ENCODE results near the gene COP1. TPM values are rescaled to one million over a fixed set of nuclear protein-coding genes. Genes with fewer than 3 reads are reported as not detected.

The COP1 gene
- polyA plus RNA-seq, 1 donor (not counting 4 experiments of a cell fraction or from before 2014, with no cell fraction given) = 38.9 TPM

GRCh38 chr1:176222196-176222595 is 15.1 kb upstream of the COP1 start:
- dilution Hi-C loops (cut with MboI; ENCODE audit: extremely low pct_ligation_motif_present, low sequenced_read_pairs) = no loop called here
- Histone ChIP-seq H3K4me3 (ENCODE audit: control insufficient read depth in 2 of 3, extremely low read depth in 1 of 3, insufficient read depth in 2 of 3, low read depth in 1 of 3, low read length in 3 of 3) (no peak overlapping the region), H3K4me1 (ENCODE audit: control insufficient read depth, extremely low read depth, insufficient read depth, low read length) (no peaks in the 10 kb centered on the region), H3K27me3 (ENCODE audit: control insufficient read depth, extremely low read depth, insufficient read depth, low read length) (no peaks in the 10 kb centered on the region), H2AFZ (ENCODE audit: control insufficient read depth, low read length) (no peak overlapping the region), H3K9me3 (ENCODE audit: control insufficient read depth, low read depth, low read length) (no peaks in the 10 kb centered on the region), H3K36me3 (ENCODE audit: control insufficient read depth in 2 of 2, extremely low read depth in 1 of 2, insufficient read depth in 2 of 2, low read length in 2 of 2) (no peaks in the 10 kb centered on the region), H4K20me1 (ENCODE audit: control insufficient read depth, extremely low read depth, insufficient read depth, low read length) (no peaks in the 10 kb centered on the region), H3K9me1 (ENCODE audit: control insufficient read depth, extremely low read depth, insufficient read depth, low read length) (no peaks in the 10 kb centered on the region), H3K4me2 (ENCODE audit: control insufficient read depth, extremely low read depth, insufficient read depth, low read depth, low read length) (no peak overlapping the region), H3K9ac (ENCODE audit: control insufficient read depth, extremely low read depth, insufficient read depth, low read length) (no peak overlapping the region), H3K27ac (ENCODE audit: control insufficient read depth, insufficient read depth, low read length) (no peak overlapping the region), H3K79me2 (ENCODE audit: control insufficient read depth, insufficient read depth, low read length) (no peaks in the 10 kb centered on the region)
- no peak for DNase-seq (ENCODE audit: low read depth, low spot score)
- FAIRE-seq = no peak
- TF ChIP-seq EZH2 (IDR thresholded peaks at IDR 0.05; ENCODE audit: low read length) = no peak
- TF ChIP-seq CTCF (optimal IDR thresholded peaks at IDR 0.05 in 1 of 3, IDR thresholded peaks at IDR 0.05 in 1 of 3, conservative IDR thresholded peaks at IDR 0.05 in 1 of 3; ENCODE audit: extremely low read depth in 1 of 3, insufficient read depth in 2 of 3, low read length in 3 of 3) = no peak

GRCh38 chr1:176220100-176220689 is 13.1 kb upstream of the COP1 start:
- DNase-seq (ENCODE audit: low read depth, low spot score) (no peak), FAIRE-seq (no peak)
- Histone ChIP-seq H3K9ac (ENCODE audit: control insufficient read depth, extremely low read depth, insufficient read depth, low read length) (no peak overlapping the region), H3K79me2 (ENCODE audit: control insufficient read depth, insufficient read depth, low read length) (no peaks in the 10 kb centered on the region), H3K4me3 (ENCODE audit: control insufficient read depth in 2 of 3, extremely low read depth in 1 of 3, insufficient read depth in 2 of 3, low read depth in 1 of 3, low read length in 3 of 3) (no peak overlapping the region), H3K36me3 (ENCODE audit: control insufficient read depth in 2 of 2, extremely low read depth in 1 of 2, insufficient read depth in 2 of 2, low read length in 2 of 2) (no peaks in the 10 kb centered on the region), H2AFZ (ENCODE audit: control insufficient read depth, low read length) (no peak overlapping the region), H3K9me1 (ENCODE audit: control insufficient read depth, extremely low read depth, insufficient read depth, low read length) (no peaks in the 10 kb centered on the region), H3K9me3 (ENCODE audit: control insufficient read depth, low read depth, low read length) (no peaks in the 10 kb centered on the region), H3K27me3 (ENCODE audit: control insufficient read depth, extremely low read depth, insufficient read depth, low read length) (no peaks in the 10 kb centered on the region), H4K20me1 (ENCODE audit: control insufficient read depth, extremely low read depth, insufficient read depth, low read length) (no peaks in the 10 kb centered on the region), H3K27ac (ENCODE audit: control insufficient read depth, insufficient read depth, low read length) (no peak overlapping the region), H3K4me2 (ENCODE audit: control insufficient read depth, extremely low read depth, insufficient read depth, low read depth, low read length) (no peak overlapping the region), H3K4me1 (ENCODE audit: control insufficient read depth, extremely low read depth, insufficient read depth, low read length) (no peaks in the 10 kb centered on the region)
- no peak for TF ChIP-seq EZH2 (IDR thresholded peaks at IDR 0.05; ENCODE audit: low read length)
- TF ChIP-seq CTCF (optimal IDR thresholded peaks at IDR 0.05 in 1 of 3, IDR thresholded peaks at IDR 0.05 in 1 of 3, conservative IDR thresholded peaks at IDR 0.05 in 1 of 3; ENCODE audit: extremely low read depth in 1 of 3, insufficient read depth in 2 of 3, low read length in 3 of 3) = no peak
- dilution Hi-C loops (cut with MboI; ENCODE audit: extremely low pct_ligation_motif_present, low sequenced_read_pairs) = no loop called here
